ENCODE results near the gene NPSR1. TPM values are rescaled to one million over a fixed set of nuclear protein-coding genes. Genes with fewer than 3 reads are reported as not detected.

Gene NPSR1
- total RNA-seq, 1 donor from 2014 or later: not detected

DNA sequence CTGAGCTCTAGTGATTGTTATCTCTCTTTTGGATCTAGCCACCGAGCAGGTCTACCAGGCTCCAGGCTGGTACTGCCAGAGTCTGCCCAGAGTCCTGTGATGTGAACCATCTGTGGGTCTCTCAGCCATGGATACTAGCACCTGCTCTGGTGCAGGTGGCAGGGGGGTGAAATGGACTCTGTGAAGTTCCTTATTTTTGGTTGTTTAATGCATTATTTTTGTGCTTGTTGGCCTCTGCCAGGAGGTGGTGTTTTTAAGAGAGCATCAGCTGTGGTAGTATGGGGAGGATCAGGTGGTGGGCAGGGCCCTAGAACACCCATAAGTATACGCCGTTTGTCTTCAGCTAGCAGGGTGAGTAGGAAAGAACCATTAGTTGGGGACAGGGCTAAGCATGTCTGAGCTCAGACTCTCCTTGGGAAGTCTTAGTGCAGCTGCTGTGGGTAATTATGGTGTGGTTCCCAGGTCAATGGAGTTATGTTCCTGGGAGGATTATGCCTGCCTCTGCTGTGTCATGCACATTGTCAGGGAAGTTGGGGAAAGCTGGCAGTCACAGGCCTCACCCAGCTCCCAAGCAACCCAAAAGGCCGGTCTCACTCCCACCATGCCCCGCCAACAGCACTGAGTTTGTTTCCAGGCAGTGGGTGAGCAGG, 81.8 kb downstream of the NPSR1 start:
- no peak overlapping the region for H3K4me3 ChIP-seq (ENCODE audit: low read depth, low read length)
- no peak for DNase-seq (ENCODE audit: low read depth)
- TF ChIP-seq, protein P1, sequence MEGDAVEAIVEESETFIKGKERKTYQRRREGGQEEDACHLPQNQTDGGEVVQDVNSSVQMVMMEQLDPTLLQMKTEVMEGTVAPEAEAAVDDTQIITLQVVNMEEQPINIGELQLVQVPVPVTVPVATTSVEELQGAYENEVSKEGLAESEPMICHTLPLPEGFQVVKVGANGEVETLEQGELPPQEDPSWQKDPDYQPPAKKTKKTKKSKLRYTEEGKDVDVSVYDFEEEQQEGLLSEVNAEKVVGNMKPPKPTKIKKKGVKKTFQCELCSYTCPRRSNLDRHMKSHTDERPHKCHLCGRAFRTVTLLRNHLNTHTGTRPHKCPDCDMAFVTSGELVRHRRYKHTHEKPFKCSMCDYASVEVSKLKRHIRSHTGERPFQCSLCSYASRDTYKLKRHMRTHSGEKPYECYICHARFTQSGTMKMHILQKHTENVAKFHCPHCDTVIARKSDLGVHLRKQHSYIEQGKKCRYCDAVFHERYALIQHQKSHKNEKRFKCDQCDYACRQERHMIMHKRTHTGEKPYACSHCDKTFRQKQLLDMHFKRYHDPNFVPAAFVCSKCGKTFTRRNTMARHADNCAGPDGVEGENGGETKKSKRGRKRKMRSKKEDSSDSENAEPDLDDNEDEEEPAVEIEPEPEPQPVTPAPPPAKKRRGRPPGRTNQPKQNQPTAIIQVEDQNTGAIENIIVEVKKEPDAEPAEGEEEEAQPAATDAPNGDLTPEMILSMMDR (IDR thresholded peaks at IDR 0.05; ENCODE audit: insufficient read depth, low read length, severe bottlenecking): no peak
- no peaks in the 10 kb centered on the region for H3K36me3 ChIP-seq (ENCODE audit: control insufficient read depth, insufficient read depth, low read length)
- no peaks in the 10 kb centered on the region for H3K27me3 ChIP-seq (ENCODE audit: control insufficient read depth, insufficient read depth, low read length)
- peak; percentile 50 for FAIRE-seq

DNA sequence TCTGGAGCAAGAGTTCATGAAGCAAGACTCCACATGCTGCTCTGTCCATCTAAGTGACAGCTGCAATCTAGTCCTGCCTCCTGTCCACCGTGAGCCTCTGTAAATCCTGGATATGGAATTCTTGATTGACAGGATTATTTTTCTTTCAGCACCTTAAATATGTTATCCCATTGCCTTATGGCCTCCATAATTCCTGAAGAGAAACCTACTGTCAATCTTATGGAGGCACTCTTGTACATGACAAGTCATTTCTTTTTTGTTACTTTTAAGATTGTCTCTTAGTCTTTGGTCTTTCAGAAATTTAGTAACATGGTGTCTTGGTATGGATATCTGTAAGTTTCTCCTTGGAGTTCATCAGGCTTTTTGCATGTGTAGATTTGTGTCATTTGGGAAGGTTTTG, 82.8 kb downstream of the NPSR1 start:
- FAIRE-seq: no peak
- no peaks in the 10 kb centered on the region for H3K36me3 ChIP-seq (ENCODE audit: control insufficient read depth, insufficient read depth, low read length)
- H3K27me3 ChIP-seq (ENCODE audit: control insufficient read depth, insufficient read depth, low read length): no peaks in the 10 kb centered on the region
- no peak overlapping the region for H3K4me3 ChIP-seq (ENCODE audit: low read depth, low read length)
- DNase-seq (ENCODE audit: low read depth): no peak
- TF ChIP-seq, protein P1 (IDR thresholded peaks at IDR 0.05; ENCODE audit: insufficient read depth, low read length, severe bottlenecking): no peak

DNA sequence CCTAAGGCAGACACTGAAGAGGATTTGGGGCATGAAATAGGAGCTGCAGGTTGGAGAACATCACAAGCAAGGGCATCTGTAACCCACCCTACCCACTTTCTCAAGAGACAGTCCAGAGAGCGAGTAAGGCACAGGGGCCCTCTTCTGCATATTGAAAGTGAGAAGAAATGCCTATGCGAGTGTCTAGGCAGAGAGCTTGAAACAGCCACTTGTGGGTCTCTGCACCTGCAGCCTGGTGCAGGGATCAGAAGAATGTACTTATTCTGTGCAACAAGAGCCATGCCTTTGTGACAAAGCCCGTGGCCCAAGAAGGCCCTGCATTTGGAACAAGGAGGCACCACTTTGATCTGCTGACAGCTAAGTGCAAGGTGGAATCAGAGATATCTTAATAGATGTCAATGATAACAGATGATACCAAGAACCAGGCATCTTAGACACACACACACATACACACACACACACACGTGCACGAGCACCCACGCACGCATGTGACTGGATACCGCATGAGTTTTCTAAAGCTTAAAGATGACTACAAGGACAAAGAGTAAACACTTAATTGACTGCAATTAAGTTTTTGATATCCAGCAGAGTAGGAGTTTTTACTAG, 89.3 kb downstream of the NPSR1 start:
- FAIRE-seq (no peak), DNase-seq (ENCODE audit: low read depth) (no peak)
- no peak overlapping the region for H3K4me3 ChIP-seq (ENCODE audit: low read depth, low read length)
- TF ChIP-seq, protein P1 (IDR thresholded peaks at IDR 0.05; ENCODE audit: insufficient read depth, low read length, severe bottlenecking): no peak
- no peaks in the 10 kb centered on the region for H3K27me3 ChIP-seq (ENCODE audit: control insufficient read depth, insufficient read depth, low read length)
- H3K36me3 ChIP-seq (ENCODE audit: control insufficient read depth, insufficient read depth, low read length): no peaks in the 10 kb centered on the region

DNA sequence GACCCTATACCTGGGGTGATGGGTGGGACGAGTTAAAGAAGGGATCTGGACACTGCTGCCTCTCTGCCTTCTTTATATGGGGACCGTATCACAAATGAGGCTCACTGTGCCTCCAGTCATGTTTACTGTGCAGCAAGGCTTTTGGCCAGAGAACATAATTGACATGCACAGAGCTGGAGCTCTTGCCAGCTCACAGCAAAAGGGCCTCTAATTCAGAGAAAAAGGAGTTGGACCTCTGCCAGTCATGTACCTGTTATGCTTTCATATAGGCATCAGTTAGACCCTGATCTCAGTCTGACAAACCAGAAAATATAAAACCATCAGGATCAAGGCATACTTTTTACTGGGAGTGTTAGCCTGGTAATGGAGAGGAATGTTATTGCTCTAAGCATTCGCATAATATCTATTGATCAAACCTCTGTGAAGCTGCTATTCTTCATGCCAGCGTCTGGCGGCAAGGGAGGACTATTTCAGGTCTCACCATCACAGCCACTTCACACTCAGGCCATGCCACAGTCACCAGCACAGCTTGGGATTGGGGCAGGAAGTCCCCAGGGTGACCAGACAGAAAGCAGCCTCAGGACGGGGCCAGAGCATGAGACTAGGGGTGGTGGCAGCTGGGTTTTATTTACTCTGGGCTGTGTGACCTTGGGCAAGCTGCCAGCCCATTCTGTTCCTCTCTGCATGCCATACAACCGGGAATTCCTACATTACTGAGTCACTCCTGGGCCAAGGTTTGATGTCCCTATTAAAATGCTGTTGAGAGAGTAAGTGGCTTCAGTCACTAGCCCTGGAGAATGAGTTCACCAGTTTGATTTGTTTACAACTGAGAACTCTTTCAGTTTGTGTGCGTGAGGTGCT, 90.1 kb downstream of the NPSR1 start:
- H3K4me3 ChIP-seq (ENCODE audit: low read depth, low read length): no peak overlapping the region
- TF ChIP-seq, protein P1 (IDR thresholded peaks at IDR 0.05; ENCODE audit: insufficient read depth, low read length, severe bottlenecking): no peak
- no peak for FAIRE-seq
- H3K27me3 ChIP-seq (ENCODE audit: control insufficient read depth, insufficient read depth, low read length): no peaks in the 10 kb centered on the region
- peak; percentile 60 for DNase-seq (ENCODE audit: low read depth)
- H3K36me3 ChIP-seq (ENCODE audit: control insufficient read depth, insufficient read depth, low read length): no peaks in the 10 kb centered on the region

DNA sequence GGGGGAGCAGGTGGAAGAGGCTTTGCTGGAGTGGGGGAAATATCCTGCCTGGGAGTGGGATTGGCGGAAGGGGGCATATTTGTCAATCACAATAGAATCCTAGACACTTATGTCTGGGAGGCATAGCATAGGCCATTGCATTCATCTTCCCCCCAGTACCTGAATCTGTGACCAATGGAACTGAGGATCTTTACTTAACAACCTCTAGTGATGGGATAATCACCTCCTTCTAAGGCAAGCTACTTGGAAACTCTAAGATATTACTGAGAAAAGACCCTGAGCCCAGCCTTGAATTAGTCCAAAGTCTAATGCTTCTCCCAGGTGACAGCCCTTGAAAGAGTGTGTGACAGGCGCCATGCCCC, 90.7 kb downstream of the NPSR1 start:
- Histone ChIP-seq H3K4me3 (ENCODE audit: low read depth, low read length) (no peak overlapping the region), H3K36me3 (ENCODE audit: control insufficient read depth, insufficient read depth, low read length) (no peaks in the 10 kb centered on the region), H3K27me3 (ENCODE audit: control insufficient read depth, insufficient read depth, low read length) (no peaks in the 10 kb centered on the region)
- FAIRE-seq: no peak
- no peak for DNase-seq (ENCODE audit: low read depth)
- TF ChIP-seq, protein P1 (IDR thresholded peaks at IDR 0.05; ENCODE audit: insufficient read depth, low read length, severe bottlenecking): no peak
